HG03139 (cell line): ENCODE results near the gene CD38.
"Not testable (repeated sequence)": the region's sequence is repeated elsewhere in the genome, so short reads cannot be mapped to it uniquely, and the experiment has no call there.

ENCODE experiments used
- ATAC-seq: cut with Tn5 transposase; IDR thresholded peaks from one replicate; pipeline ENCODE4 v1.9.1; 2021; ENCODE audit not compliant: unreplicated experiment

Gene CD38

GRCh38 chr4:15794905-15795304 is 16.8 kb downstream of the CD38 start:
- no peak for ATAC-seq

- no peak for ATAC-seq
Measured at GRCh38 chr4:15797320-15797719, 19.2 kb downstream of the CD38 start.

- ATAC-seq, result no peak
Measured at GRCh38 chr4:15799141-15799540, 21.0 kb downstream of the CD38 start.

- no peak for ATAC-seq
Measured at GRCh38 chr4:15799701-15800100, 21.6 kb downstream of the CD38 start.

- ATAC-seq, result not testable (repeated sequence)
Measured at GRCh38 chr4:15802497-15802896, 24.4 kb downstream of the CD38 start.

GRCh38 chr4:15805583-15806517 is 27.7 kb downstream of the CD38 start:
- ATAC-seq, result no peak

GRCh38 chr4:15809058-15809457 is 30.9 kb downstream of the CD38 start:
- peak; percentile 88 for ATAC-seq

- peak; percentile 9 for ATAC-seq
Measured at GRCh38 chr4:15809466-15809865, 31.3 kb downstream of the CD38 start.

GRCh38 chr4:15811703-15812337 is 33.7 kb downstream of the CD38 start:
- no peak for ATAC-seq

GRCh38 chr4:15832523-15833451 is 54.7 kb downstream of the CD38 start:
- peak; percentile 66 for ATAC-seq

GRCh38 chr4:15833801-15834200 is 55.7 kb downstream of the CD38 start:
- no peak for ATAC-seq

GRCh38 chr4:15836362-15836761 is 58.2 kb downstream of the CD38 start:
- peak; percentile 52 for ATAC-seq

GRCh38 chr4:15837591-15837990 is 59.5 kb downstream of the CD38 start:
- no peak for ATAC-seq

GRCh38 chr4:15841194-15841730 is 63.1 kb downstream of the CD38 start:
- not testable (repeated sequence) for ATAC-seq

- no peak for ATAC-seq
Measured at GRCh38 chr4:15847746-15848145, 69.6 kb downstream of the CD38 start.

- no peak for ATAC-seq
Measured at GRCh38 chr4:15848191-15848842, 70.2 kb downstream of the CD38 start.

GRCh38 chr4:15851969-15852368 is 73.8 kb downstream of the CD38 start:
- ATAC-seq, result no peak

- ATAC-seq, result no peak
Measured at GRCh38 chr4:15852524-15852923, 74.4 kb downstream of the CD38 start.

- no peak for ATAC-seq
Measured at GRCh38 chr4:15853345-15853744, 75.2 kb downstream of the CD38 start.

GRCh38 chr4:15855804-15856475 is 77.8 kb downstream of the CD38 start:
- ATAC-seq, result no peak
